GM10847 (cell line): ENCODE data around the gene CD70.

Experiments used
- POLR2A ChIP-seq: IDR thresholded peaks from 2 replicates; pipeline ENCODE4 v1.6.1; 2011; ENCODE audit not compliant: insufficient read length; ENCODE audit errors: extremely low read depth

CD70 gene

GRCh38 chr19:6590827-6591319 lies at the start of gene CD70:
CD70 (minus strand) TSS chr19:6591150; CDS start chr19:6591002, 148 bp downstream.
- peak; percentile 90 for TF ChIP-seq POLR2A

GRCh38 chr19:6639439-6639838 lies 48.5 kb upstream of the CD70 start:
- TF ChIP-seq POLR2A, result no peak

GRCh38 chr19:6632002-6632621 lies 41.2 kb upstream of the CD70 start:
- TF ChIP-seq POLR2A, result no peak

GRCh38 chr19:6626764-6627163 lies 35.8 kb upstream of the CD70 start:
- no peak for TF ChIP-seq POLR2A

GRCh38 chr19:6617374-6617773 lies 26.4 kb upstream of the CD70 start:
- no peak for TF ChIP-seq POLR2A

- no peak for TF ChIP-seq POLR2A
Observed at GRCh38 chr19:6616011-6616410, 25.1 kb upstream of the CD70 start.

GRCh38 chr19:6613711-6614110 lies 22.8 kb upstream of the CD70 start:
- no peak for TF ChIP-seq POLR2A

GRCh38 chr19:6610934-6611852 lies 20.2 kb upstream of the CD70 start:
- TF ChIP-seq POLR2A, result no peak

- no peak for TF ChIP-seq POLR2A
Observed at GRCh38 chr19:6608940-6609339, 18.0 kb upstream of the CD70 start.

GRCh38 chr19:6604906-6605305 lies 14.0 kb upstream of the CD70 start:
- no peak for TF ChIP-seq POLR2A

- no peak for TF ChIP-seq POLR2A
Observed at GRCh38 chr19:6602729-6603114, 11.8 kb upstream of the CD70 start.

GRCh38 chr19:6599866-6600454 lies 9.0 kb upstream of the CD70 start:
- no peak for TF ChIP-seq POLR2A

GRCh38 chr19:6596621-6597020 lies 5.7 kb upstream of the CD70 start:
- no peak for TF ChIP-seq POLR2A

- TF ChIP-seq POLR2A, result no peak
Observed at GRCh38 chr19:6593651-6594416, 2.9 kb upstream of the CD70 start.

GRCh38 chr19:6590258-6590826 lies 608 bp downstream of the CD70 start:
- no peak for TF ChIP-seq POLR2A
